ENCODE results near the gene GPR37L1. TPM values are rescaled to one million over a fixed set of nuclear protein-coding genes. Genes with fewer than 3 reads are reported as not detected.
A peak's percentile ranks its signal among the peaks of the same experiment; 100 is the strongest.

The GPR37L1 gene
- total RNA-seq, 4 donors from 2014 or later, result 0.22 to 0.34 TPM; not detected in 2

- WGBS, 2 donors, result 90 to 92% methylated on average over 4 of the region's 4 CpGs
- Histone ChIP-seq H3K27ac (no peak overlapping the region), H3K9me3 (no peaks in the 10 kb centered on the region), H3K36me3 (no peaks in the 10 kb centered on the region), H3K4me1 (peaks cover 6 to 12% of the 10 kb centered on the region in 2 donors), H3K4me3 (replicated peaks in 1 of 3) (no peak overlapping the region), H3K27me3 (no peaks in the 10 kb centered on the region)
- intact Hi-C loops (cut with DNase I), result no loop called here
- TF ChIP-seq, protein P1, sequence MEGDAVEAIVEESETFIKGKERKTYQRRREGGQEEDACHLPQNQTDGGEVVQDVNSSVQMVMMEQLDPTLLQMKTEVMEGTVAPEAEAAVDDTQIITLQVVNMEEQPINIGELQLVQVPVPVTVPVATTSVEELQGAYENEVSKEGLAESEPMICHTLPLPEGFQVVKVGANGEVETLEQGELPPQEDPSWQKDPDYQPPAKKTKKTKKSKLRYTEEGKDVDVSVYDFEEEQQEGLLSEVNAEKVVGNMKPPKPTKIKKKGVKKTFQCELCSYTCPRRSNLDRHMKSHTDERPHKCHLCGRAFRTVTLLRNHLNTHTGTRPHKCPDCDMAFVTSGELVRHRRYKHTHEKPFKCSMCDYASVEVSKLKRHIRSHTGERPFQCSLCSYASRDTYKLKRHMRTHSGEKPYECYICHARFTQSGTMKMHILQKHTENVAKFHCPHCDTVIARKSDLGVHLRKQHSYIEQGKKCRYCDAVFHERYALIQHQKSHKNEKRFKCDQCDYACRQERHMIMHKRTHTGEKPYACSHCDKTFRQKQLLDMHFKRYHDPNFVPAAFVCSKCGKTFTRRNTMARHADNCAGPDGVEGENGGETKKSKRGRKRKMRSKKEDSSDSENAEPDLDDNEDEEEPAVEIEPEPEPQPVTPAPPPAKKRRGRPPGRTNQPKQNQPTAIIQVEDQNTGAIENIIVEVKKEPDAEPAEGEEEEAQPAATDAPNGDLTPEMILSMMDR (IDR thresholded peaks at IDR 0.05), result no peak
- TF ChIP-seq POLR2A (IDR thresholded peaks at IDR 0.05), result no peak
- DNase-seq, result no peak
These were observed 30.6 kb downstream of the GPR37L1 start for GRCh38 chr1:202153284-202153683.

DNA sequence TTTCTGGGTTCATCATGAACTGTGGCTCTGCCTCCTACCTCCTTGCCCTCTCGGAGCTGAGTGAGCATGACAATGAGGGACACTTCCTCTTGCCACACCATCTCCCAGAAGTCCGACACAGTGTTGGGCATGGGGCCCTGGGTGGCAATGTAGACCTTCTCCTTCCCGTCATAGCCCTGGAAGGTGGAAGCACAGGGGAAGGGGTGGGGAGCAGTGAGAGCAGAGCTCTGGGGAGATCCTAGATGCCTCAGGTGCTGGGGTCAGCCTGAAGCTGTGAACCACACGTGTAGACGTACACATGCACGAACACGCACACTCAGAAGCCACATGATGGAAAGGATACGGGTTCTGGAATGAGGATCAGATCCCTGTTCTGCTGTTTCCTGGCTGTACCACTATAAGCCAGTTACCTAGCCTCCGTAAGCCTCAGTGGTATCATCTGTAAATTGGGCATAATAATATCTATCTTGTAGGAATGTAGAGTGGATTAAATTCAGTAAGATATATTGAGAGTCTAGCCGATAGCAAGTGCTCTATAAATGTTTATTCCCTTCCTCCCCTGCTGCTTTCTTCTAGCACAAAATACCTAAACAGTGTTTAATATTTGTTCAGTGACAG is 31.5 kb downstream of the GPR37L1 start:
- TF ChIP-seq, protein P1 (IDR thresholded peaks at IDR 0.05), result no peak
- TF ChIP-seq POLR2A (IDR thresholded peaks at IDR 0.05), result no peak
- 90 to 96% methylated on average over 10 of the region's 10 CpGs for WGBS, 2 donors
- no peak for DNase-seq
- Histone ChIP-seq H3K4me3 (replicated peaks in 1 of 3) (no peak overlapping the region), H3K36me3 (no peaks in the 10 kb centered on the region), H3K27ac (no peak overlapping the region), H3K27me3 (no peaks in the 10 kb centered on the region), H3K4me1 (peaks cover 6 to 12% of the 10 kb centered on the region in 2 donors), H3K9me3 (no peaks in the 10 kb centered on the region)
- intact Hi-C loops (cut with DNase I), result no loop called here

GRCh38 chr1:202154766-202155477 is 32.2 kb downstream of the GPR37L1 start:
- WGBS, 2 donors, result 35 to 39% methylated on average over 10 to 11 of the region's 11 CpGs

GRCh38 chr1:202155478-202156021 is 32.8 kb downstream of the GPR37L1 start:
- peak; percentile 79 to 81 for DNase-seq

More at GRCh38 chr1:202154766-202155477, 32.2 kb downstream of the GPR37L1 start:
- H3K27me3 ChIP-seq, result no peaks in the 10 kb centered on the region
- DNase-seq, result peak; percentile 51 to 63
- H3K4me3 ChIP-seq (replicated peaks in 1 of 3), result no peak overlapping the region
- H3K36me3 ChIP-seq, result no peaks in the 10 kb centered on the region
- TF ChIP-seq, protein P1 (IDR thresholded peaks at IDR 0.05), result peak in 4 of 6 experiments; percentile 20 to 48 (median 37)
- TF ChIP-seq POLR2A (IDR thresholded peaks at IDR 0.05), result no peak
- intact Hi-C loops (cut with DNase I), result no loop called here
- H3K27ac ChIP-seq, result no peak overlapping the region
- H3K9me3 ChIP-seq, result no peaks in the 10 kb centered on the region
- H3K4me1 ChIP-seq, result peaks cover 6 to 12% of the 10 kb centered on the region in 2 donors

More at GRCh38 chr1:202155478-202156021, 32.8 kb downstream of the GPR37L1 start:
- no peaks in the 10 kb centered on the region for H3K9me3 ChIP-seq
- peaks cover 6 to 12% of the 10 kb centered on the region in 2 donors for H3K4me1 ChIP-seq
- no peaks in the 10 kb centered on the region for H3K36me3 ChIP-seq
- no peak overlapping the region for H3K27ac ChIP-seq
- no peak for TF ChIP-seq POLR2A (IDR thresholded peaks at IDR 0.05)
- TF ChIP-seq, protein P1 (IDR thresholded peaks at IDR 0.05), result no peak
- H3K27me3 ChIP-seq, result no peaks in the 10 kb centered on the region
- 24 to 70% methylated on average over 2 to 7 of the region's 8 CpGs for WGBS, 2 donors
- intact Hi-C loops (cut with DNase I), result no loop called here
- H3K4me3 ChIP-seq (replicated peaks in 1 of 3), result no peak overlapping the region

All from thyroid gland (tissue), 4 donors.